Stimulated activated CD4-positive, alpha-beta T cell treated with anti-CD3 and anti-CD28 coated beads, Interleukin-4, amount 100 ng/mL, for 1 hour (primary cell): ENCODE data around the gene ACAP1.

ENCODE experiments used
- DNase-seq: peaks from one replicate; pipeline ENCODE4 v3.0.0-alpha.2; 2020

Gene ACAP1

DNA sequence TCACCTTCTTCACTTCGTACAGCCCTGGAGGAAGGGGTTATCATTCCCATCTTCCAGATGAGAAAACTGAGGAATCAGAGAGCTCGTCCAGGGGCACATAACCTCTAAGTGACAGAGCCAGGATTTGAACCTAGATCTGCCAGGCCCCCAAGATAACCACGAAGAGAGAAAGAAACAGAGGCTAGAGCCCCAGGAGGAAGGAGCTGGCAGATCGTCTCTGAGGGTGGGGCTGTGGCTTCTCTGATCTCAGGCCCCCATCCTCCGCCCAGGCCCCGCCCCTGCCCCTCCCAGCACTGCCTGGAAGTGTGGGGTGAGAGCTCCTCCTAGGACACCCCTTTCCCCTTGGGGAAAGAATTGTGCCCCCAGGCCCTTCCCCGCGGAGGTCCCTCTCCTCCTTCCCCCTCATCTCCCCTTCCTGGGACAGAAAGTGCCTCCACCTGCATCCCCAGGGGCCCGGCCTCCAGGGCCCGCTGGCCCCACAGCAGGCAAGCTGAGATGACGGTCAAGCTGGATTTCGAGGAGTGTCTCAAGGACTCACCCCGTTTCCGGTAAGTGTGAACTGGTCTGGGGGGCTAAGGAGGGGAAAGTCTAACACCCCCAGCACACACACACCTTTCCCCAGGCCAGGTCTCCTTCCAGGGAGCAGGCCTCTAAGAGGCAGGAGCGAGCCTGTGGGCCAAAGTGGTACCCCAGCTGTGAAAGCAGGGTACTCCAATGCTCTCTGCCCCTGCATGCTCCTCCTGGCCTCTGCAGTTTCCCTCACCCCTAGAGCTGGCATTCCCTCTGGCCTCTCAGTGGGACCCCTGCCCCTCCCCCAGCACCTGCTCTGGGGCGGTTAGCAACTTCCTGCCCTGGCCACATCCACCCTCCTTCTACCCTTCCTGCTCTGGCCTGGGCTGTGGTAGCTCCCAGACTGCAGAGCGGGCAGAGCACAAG lies at the start of gene ACAP1:
TSS of gene ACAP1 (plus strand) at position 290 of the 936 bp plus-strand sequence. CDS start at position 496, 206 bp downstream.
- DNase-seq = peak; percentile 83

DNA sequence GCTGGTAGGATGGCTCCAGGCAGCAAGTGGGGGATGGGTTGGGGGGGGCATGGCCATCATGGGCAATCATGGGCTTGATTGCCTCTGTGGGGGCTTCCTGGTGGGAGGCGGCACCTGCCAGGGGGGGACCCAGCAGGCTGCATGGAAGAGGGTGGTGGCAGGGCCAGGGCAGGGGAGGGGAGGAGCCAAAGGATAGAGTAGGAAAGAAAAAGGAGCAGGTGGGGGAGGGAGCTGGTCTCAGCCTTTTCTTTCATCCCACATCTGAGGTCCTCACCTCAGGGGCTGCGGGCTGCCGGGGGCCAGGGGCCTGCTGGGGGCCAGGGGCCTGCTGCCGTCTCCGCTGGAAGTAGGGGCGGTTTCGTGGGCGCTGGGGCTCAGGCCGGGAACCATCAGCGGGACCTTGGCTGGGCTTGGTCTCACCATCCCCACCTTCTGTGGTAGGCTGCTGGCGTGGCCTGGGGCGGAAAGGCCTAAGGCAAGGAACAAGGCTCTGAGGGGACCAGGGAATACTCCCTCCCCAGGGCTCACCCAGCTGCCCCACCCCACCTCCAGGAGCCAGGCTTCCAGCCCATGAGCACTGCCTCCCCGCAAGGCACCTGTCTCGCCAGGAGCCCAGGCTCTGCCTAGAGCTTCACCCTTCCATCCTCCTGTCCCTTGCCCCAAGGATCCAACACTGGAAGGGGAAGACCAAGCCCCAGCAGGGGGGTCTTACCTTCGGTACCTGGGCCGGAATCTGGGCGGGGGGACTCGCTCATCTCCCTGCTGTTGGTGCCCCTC lies 46.9 kb upstream of the ACAP1 start:
- no peak for DNase-seq

GRCh38 chr17:7290166-7290565 lies 46.2 kb upstream of the ACAP1 start:
- no peak for DNase-seq

DNA sequence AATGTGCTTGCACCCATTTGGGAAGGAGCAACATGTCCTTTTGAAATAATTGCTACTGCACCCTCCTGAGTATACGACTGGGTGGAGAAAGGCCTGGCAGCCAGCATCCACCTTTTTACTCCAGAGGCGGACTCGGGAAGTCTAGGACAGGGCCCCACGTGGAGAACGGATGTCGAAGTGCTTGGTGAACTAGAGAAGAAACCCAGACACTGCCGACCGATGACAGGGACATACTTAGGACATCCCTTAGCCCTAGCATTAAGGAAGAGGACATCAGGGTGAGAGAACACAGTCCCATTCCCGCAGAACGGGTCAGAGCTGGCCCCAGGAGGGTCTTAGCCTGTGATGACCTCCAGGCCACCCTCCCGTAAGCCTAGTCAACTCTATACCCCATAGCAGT lies 45.6 kb upstream of the ACAP1 start:
- no peak for DNase-seq

GRCh38 chr17:7292194-7292593 lies 44.1 kb upstream of the ACAP1 start:
- no peak for DNase-seq

- no peak for DNase-seq
Observed at GRCh38 chr17:7292729-7293128, 43.6 kb upstream of the ACAP1 start.

- no peak for DNase-seq
Observed at GRCh38 chr17:7293159-7293558, 43.2 kb upstream of the ACAP1 start.

GRCh38 chr17:7293816-7294613 lies 42.3 kb upstream of the ACAP1 start:
- no peak for DNase-seq

- peak; percentile 74 for DNase-seq
Observed at GRCh38 chr17:7294614-7295153, 41.6 kb upstream of the ACAP1 start, which contains the start of gene YBX2. Gene YBX2, minus strand, starts transcription at chr17:7294639. Its CDS starts 139 bp downstream, at chr17:7294500.

- DNase-seq = no peak
Observed at GRCh38 chr17:7295230-7296180, 40.8 kb upstream of the ACAP1 start.

DNA sequence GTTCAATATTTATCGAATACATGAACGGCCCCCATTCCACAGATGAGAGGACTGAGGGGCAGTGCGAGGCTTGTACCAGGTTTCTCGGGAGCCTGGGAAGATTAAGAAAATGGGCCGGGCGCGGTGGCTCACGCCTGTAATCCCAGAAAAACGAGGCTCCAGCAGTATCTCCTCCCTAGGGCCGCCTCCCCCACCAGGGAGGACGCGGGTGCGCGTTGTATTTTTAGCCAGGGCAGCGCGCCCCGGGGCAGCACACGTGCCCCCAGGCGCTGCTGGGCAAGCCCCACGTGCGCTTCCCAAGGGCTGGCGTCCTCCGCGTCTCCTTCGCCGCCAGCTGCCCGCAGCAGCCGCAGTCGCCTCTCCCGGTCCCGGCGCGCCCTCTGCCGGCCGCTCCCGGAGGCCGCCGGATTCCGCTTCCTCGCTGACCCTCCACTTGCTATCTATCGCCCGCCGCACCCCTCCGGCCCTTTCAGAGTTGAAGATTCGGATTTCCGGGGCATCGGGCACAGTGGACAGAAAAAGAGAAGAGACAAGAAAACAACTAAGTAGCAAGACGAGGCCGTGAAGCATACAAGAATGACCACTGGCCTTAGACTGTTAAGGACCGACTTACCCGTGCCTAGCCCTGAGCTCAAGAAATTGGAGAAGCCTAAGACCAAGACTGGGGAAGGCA lies 40.0 kb upstream of the ACAP1 start:
- peak; percentile 71 for DNase-seq

GRCh38 chr17:7304179-7304578 lies 32.1 kb upstream of the ACAP1 start:
- DNase-seq = no peak

DNA sequence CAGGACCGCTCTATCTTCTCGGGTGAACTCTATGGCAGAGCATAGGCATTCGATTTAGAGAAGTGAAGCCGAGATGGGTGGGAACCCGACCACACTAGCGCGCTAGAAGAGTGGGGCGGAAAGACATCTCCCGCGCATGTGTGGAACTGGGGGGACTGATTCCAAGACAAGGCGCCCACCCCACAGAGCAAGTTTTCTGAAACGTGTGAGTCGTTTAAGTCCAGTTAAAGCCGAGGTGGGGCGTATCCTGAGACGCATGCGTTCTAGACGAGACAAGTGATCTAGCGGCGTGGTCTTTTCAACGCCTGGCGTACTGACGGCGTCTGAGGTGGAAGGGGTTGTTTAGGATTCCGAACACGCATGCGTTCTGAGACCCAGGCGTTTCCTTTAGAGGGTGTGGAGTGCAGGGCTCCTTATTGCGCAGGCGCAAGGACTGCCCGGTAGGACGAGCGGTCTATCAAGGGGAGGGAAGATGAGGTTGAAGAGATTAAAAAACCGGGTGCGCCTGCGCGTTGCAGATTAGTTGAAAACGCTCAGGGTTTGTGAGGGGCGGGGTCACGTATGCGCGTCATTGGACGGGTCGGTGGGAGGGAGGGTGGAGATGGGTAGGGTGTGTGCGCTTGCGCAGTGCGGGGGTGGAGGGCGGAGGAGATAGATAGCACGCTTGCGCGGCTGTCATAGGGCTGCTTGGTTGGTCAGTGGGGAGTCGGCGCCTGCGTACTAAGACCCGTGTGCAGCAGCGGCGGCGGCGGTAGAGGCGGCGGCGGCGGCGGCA lies 29.2 kb upstream of the ACAP1 start, which contains the start of gene EIF5A:
TSS of gene EIF5A (plus strand) at position 718 of the 775 bp plus-strand sequence. CDS start 2,008 bp downstream, outside the sequence.
- peak; percentile 100 for DNase-seq

DNA sequence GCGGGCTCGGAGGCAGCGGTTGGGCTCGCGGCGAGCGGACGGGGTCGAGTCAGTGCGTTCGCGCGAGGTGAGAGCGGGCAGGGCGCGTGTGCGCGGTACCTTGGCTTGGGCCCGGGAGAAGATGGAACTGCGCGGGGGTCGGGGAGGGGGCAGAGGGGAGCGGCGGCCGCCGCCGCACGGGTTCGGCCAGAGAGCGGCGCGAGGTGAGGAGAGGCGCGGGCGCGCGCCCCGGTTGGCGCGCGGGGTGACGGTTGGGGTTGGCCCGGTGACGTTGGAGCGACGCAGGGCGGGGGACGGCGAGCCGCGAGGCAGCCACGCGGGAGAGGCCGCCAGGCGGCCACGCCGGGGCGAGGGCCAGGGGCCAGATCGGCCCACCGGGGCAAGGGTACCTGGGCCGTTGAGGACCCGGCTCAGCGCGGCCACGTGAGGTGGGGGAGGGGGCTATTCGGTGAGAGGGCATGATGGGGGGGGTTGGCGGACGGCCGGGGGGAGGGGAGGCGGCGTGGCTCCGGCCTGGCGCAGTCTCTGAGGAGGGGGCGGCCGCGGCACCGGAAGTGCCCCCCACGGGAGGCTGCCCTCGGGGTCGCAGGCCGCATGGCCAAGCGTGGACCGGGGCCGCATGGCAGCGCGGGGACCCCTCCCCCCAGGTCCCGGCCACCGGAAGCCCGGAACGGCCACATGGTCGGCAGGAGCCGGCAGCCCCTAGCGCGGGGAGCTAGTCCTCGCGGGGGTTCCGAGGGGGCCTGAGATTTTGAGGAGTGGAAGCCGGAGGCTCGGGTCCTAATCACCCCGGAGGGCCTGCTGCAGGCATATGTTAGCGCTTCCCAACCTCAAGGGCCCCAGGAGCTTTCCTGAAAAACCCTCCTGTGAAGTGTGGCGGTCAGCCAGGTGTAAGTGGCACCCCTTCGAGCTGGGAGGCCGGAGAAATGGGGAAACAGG lies 28.4 kb upstream of the ACAP1 start:
- DNase-seq = peak; percentile 52

- DNase-seq = peak; percentile 78
Observed at GRCh38 chr17:7308625-7309433, 27.5 kb upstream of the ACAP1 start.

GRCh38 chr17:7309628-7310027 lies 26.7 kb upstream of the ACAP1 start:
- no peak for DNase-seq

DNA sequence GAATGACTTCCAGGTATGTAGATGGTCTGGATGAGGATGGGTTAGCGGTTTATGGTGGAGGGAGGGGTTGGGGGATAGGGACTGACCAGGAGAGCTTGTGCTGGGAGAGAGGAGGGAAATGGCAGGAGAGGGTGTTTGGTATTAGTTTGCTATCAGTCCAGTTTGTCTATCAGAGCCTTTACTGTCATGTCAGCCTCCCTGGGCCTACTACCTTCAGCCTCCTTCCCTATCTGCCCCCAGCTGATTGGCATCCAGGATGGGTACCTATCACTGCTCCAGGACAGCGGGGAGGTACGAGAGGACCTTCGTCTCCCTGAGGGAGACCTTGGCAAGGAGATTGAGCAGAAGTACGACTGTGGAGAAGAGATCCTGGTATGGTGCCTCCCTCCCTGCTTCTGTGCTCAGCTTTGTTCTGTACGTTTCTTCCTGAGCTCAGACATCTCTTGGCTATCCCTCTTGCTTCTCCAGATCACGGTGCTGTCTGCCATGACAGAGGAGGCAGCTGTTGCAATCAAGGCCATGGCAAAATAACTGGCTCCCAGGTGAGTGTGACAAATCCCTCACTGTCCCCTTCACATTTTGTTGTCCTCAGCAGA lies 25.1 kb upstream of the ACAP1 start:
- no peak for DNase-seq
